ENCODE results near the gene BARX1.
"Not testable (repeated sequence)": the region's sequence is repeated elsewhere in the genome, so short reads cannot be mapped to it uniquely, and the experiment has no call there.

Gene BARX1

DNA sequence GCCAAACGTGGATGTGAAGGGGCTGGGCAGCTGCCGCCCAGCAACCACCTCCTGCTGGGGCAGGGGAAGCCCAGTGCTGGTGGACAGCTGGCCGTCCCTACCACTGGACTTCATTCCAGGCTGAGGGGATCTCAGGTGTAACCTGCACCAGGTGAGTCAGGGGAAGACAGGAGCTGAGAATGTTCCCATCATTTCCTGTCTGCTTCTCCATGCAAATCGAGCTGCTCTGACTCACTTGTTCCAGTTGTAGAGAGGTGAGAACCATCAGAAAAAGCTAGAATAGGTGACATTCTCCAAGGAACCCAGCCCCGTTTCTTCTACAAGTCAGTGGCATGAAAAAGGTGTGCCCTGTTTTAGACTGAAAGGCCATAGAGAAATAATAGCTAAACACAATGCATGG, 21.8 kb upstream of the BARX1 start:
- Histone ChIP-seq H3K4me2 (no peak overlapping the region), H3K36me3 (ENCODE audit: insufficient read depth) (no peaks in the 10 kb centered on the region), H3K27me3 (ENCODE audit: insufficient read depth, low read depth) (no peaks in the 10 kb centered on the region), H2AFZ (ENCODE audit: low read depth) (no peak overlapping the region), H3K79me2 (ENCODE audit: insufficient read depth, low read depth) (no peaks in the 10 kb centered on the region), H3K4me1 (ENCODE audit: low read depth, poor library complexity, severe bottlenecking) (peaks cover 12% of the 10 kb centered on the region), H3K4me3 (IDR thresholded peaks at IDR 0.05; ENCODE audit: insufficient read depth, low read depth, low read length) (no peak overlapping the region), H3K9ac (no peak overlapping the region), H4K20me1 (ENCODE audit: insufficient read depth) (no peaks in the 10 kb centered on the region), H3K27ac (no peak overlapping the region)
- TF ChIP-seq, protein P1, sequence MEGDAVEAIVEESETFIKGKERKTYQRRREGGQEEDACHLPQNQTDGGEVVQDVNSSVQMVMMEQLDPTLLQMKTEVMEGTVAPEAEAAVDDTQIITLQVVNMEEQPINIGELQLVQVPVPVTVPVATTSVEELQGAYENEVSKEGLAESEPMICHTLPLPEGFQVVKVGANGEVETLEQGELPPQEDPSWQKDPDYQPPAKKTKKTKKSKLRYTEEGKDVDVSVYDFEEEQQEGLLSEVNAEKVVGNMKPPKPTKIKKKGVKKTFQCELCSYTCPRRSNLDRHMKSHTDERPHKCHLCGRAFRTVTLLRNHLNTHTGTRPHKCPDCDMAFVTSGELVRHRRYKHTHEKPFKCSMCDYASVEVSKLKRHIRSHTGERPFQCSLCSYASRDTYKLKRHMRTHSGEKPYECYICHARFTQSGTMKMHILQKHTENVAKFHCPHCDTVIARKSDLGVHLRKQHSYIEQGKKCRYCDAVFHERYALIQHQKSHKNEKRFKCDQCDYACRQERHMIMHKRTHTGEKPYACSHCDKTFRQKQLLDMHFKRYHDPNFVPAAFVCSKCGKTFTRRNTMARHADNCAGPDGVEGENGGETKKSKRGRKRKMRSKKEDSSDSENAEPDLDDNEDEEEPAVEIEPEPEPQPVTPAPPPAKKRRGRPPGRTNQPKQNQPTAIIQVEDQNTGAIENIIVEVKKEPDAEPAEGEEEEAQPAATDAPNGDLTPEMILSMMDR (conservative IDR thresholded peaks at IDR 0.05; ENCODE audit: low read depth, low read length): no peak

DNA sequence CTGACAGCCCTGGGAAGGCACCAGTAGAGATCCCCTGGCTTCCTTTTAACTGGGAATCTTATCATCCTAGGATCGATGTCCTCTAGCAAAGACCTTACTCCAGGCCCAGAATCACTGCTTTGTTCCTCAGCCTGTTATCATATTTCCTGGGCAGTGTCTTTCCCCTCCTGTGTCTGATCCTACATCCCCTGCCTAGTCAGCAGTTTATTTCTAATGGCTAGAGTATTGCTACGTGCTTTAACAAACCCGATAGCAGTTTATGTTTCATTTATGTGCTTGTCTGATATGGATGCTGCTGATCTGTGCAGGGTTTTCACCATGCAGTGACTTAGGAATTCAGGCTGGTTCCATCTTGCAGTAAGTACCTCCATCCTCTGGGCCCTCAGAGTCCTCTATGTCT, 20.9 kb upstream of the BARX1 start:
- no peaks in the 10 kb centered on the region for H4K20me1 ChIP-seq (ENCODE audit: insufficient read depth)
- H3K4me3 ChIP-seq (IDR thresholded peaks at IDR 0.05; ENCODE audit: insufficient read depth, low read depth, low read length): no peak overlapping the region
- H3K79me2 ChIP-seq (ENCODE audit: insufficient read depth, low read depth): no peaks in the 10 kb centered on the region
- H2AFZ ChIP-seq (ENCODE audit: low read depth): no peak overlapping the region
- no peak overlapping the region for H3K9ac ChIP-seq
- no peak overlapping the region for H3K4me2 ChIP-seq
- H3K27ac ChIP-seq: no peak overlapping the region
- TF ChIP-seq, protein P1 (conservative IDR thresholded peaks at IDR 0.05; ENCODE audit: low read depth, low read length): no peak
- H3K4me1 ChIP-seq (ENCODE audit: low read depth, poor library complexity, severe bottlenecking): peaks cover 12% of the 10 kb centered on the region
- no peaks in the 10 kb centered on the region for H3K36me3 ChIP-seq (ENCODE audit: insufficient read depth)
- no peaks in the 10 kb centered on the region for H3K27me3 ChIP-seq (ENCODE audit: insufficient read depth, low read depth)

DNA sequence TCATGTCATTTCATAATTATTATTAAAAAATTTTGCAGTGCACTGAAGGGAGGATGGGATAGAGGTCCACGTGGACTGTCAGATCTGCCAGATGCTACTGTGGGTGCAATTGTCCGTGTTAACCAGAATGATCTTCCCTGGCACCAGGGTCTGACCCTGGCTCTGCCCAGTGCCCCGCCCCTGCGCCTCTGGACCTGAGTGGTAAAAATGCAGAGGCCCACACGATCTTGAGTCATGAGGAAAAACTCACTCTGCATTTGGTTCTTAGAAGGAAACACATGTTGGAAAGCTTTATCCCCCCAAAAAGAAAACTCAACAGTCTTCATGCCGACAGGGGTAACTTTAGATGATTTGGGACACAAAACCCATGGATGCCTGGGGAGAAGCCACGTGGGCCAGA, 20.1 kb upstream of the BARX1 start:
- Histone ChIP-seq H3K4me2 (no peak overlapping the region), H3K4me1 (ENCODE audit: low read depth, poor library complexity, severe bottlenecking) (peaks cover 12% of the 10 kb centered on the region), H4K20me1 (ENCODE audit: insufficient read depth) (no peaks in the 10 kb centered on the region), H3K36me3 (ENCODE audit: insufficient read depth) (no peaks in the 10 kb centered on the region), H2AFZ (ENCODE audit: low read depth) (no peak overlapping the region), H3K27me3 (ENCODE audit: insufficient read depth, low read depth) (no peaks in the 10 kb centered on the region), H3K4me3 (IDR thresholded peaks at IDR 0.05; ENCODE audit: insufficient read depth, low read depth, low read length) (no peak overlapping the region), H3K9ac (no peak overlapping the region), H3K27ac (no peak overlapping the region), H3K79me2 (ENCODE audit: insufficient read depth, low read depth) (no peaks in the 10 kb centered on the region)
- TF ChIP-seq, protein P1 (conservative IDR thresholded peaks at IDR 0.05; ENCODE audit: low read depth, low read length): no peak

- H3K27me3 ChIP-seq (ENCODE audit: insufficient read depth, low read depth): no peaks in the 10 kb centered on the region
- no peaks in the 10 kb centered on the region for H3K36me3 ChIP-seq (ENCODE audit: insufficient read depth)
- H3K79me2 ChIP-seq (ENCODE audit: insufficient read depth, low read depth): no peaks in the 10 kb centered on the region
- H3K4me2 ChIP-seq: no peak overlapping the region
- no peak overlapping the region for H3K4me3 ChIP-seq (IDR thresholded peaks at IDR 0.05; ENCODE audit: insufficient read depth, low read depth, low read length)
- H3K27ac ChIP-seq: no peak overlapping the region
- TF ChIP-seq, protein P1 (conservative IDR thresholded peaks at IDR 0.05; ENCODE audit: low read depth, low read length): no peak
- H4K20me1 ChIP-seq (ENCODE audit: insufficient read depth): no peaks in the 10 kb centered on the region
- no peak overlapping the region for H3K9ac ChIP-seq
- H3K4me1 ChIP-seq (ENCODE audit: low read depth, poor library complexity, severe bottlenecking): peaks cover 12% of the 10 kb centered on the region
- no peak overlapping the region for H2AFZ ChIP-seq (ENCODE audit: low read depth)
These were observed 19.0 kb upstream of the BARX1 start for GRCh38 chr9:93974151-93974550.

- H3K27ac ChIP-seq; H3K4me3 ChIP-seq (IDR thresholded peaks at IDR 0.05; ENCODE audit: insufficient read depth, low read depth, low read length); H3K79me2 ChIP-seq (ENCODE audit: insufficient read depth, low read depth); H2AFZ ChIP-seq (ENCODE audit: low read depth); H3K4me1 ChIP-seq (ENCODE audit: low read depth, poor library complexity, severe bottlenecking); H3K27me3 ChIP-seq (ENCODE audit: insufficient read depth, low read depth); H3K4me2 ChIP-seq; H3K36me3 ChIP-seq (ENCODE audit: insufficient read depth); H3K9ac ChIP-seq; H4K20me1 ChIP-seq (ENCODE audit: insufficient read depth): not testable (repeated sequence)
These were observed 17.5 kb upstream of the BARX1 start for GRCh38 chr9:93972655-93973054.
